ENCODE data around the gene RGS6.
A peak's percentile ranks its signal among the peaks of the same experiment; 100 is the strongest.

The RGS6 gene

GRCh38 chr14:72215080-72215479 lies 282.9 kb downstream of the RGS6 start:
- POLR2A ChIA-PET: no interaction called here
- 92% methylated on average over 2 of the region's 2 CpGs for WGBS (ENCODE audit: insufficient coverage)
- DNase-seq: no peak
- H3K36me3 ChIP-seq (ENCODE audit: control insufficient read depth in 4 of 4, insufficient read depth in 4 of 4, low read length in 3 of 4): no peaks in the 10 kb centered on the region
- H3K4me3 ChIP-seq (ENCODE audit: control insufficient read depth in 1 of 7, extremely low read depth in 1 of 7, insufficient read depth in 4 of 7, low read depth in 2 of 7, low read length in 6 of 7): no peak overlapping the region
- no peak overlapping the region for H3K27ac ChIP-seq (ENCODE audit: insufficient read depth in 1 of 2, low read depth in 1 of 2, low read length in 2 of 2, poor library complexity in 1 of 2, severe bottlenecking in 2 of 2)
- H3K27me3 ChIP-seq (replicated peaks in 2 of 5; ENCODE audit: control insufficient read depth in 4 of 5, insufficient read depth in 5 of 5, low read length in 4 of 5): no peaks in the 10 kb centered on the region
- CTCF ChIA-PET: no interaction called here
- H3K9me3 ChIP-seq (ENCODE audit: control extremely low read depth in 1 of 5, control insufficient read depth in 4 of 5, insufficient read depth in 2 of 5, low read depth in 1 of 5, low read length in 4 of 5): peaks cover 0 to 7% (median 1%) of the 10 kb centered on the region in 5 experiments
- H3K4me1 ChIP-seq (ENCODE audit: control extremely low read depth in 1 of 4, control insufficient read depth in 4 of 4, insufficient read depth in 4 of 4, low read length in 3 of 4): no peaks in the 10 kb centered on the region

GRCh38 chr14:72217135-72217534 lies 284.9 kb downstream of the RGS6 start:
- peaks cover 5 to 20% (median 6%) of the 10 kb centered on the region in 5 experiments for H3K9me3 ChIP-seq (ENCODE audit: control extremely low read depth in 1 of 5, control insufficient read depth in 4 of 5, insufficient read depth in 2 of 5, low read depth in 1 of 5, low read length in 4 of 5)
- no peaks in the 10 kb centered on the region for H3K36me3 ChIP-seq (ENCODE audit: control insufficient read depth in 4 of 4, insufficient read depth in 4 of 4, low read length in 3 of 4)
- H3K27ac ChIP-seq (ENCODE audit: insufficient read depth in 1 of 2, low read depth in 1 of 2, low read length in 2 of 2, poor library complexity in 1 of 2, severe bottlenecking in 2 of 2): no peak overlapping the region
- POLR2A ChIA-PET: no interaction called here
- WGBS (ENCODE audit: insufficient coverage): 100% methylated on average over 1 of the region's 1 CpG
- DNase-seq: no peak
- no peaks in the 10 kb centered on the region for H3K4me1 ChIP-seq (ENCODE audit: control extremely low read depth in 1 of 4, control insufficient read depth in 4 of 4, insufficient read depth in 4 of 4, low read length in 3 of 4)
- CTCF ChIA-PET: interaction anchor here (1.3 kb wide), 1 partner anchor 19 kb away, joined by 3 read pairs; no protein-coding TSS in a partner anchor
- H3K4me3 ChIP-seq (ENCODE audit: control insufficient read depth in 1 of 7, extremely low read depth in 1 of 7, insufficient read depth in 4 of 7, low read depth in 2 of 7, low read length in 6 of 7): no peak overlapping the region
- H3K27me3 ChIP-seq (replicated peaks in 2 of 5; ENCODE audit: control insufficient read depth in 4 of 5, insufficient read depth in 5 of 5, low read length in 4 of 5): no peaks in the 10 kb centered on the region

DNA sequence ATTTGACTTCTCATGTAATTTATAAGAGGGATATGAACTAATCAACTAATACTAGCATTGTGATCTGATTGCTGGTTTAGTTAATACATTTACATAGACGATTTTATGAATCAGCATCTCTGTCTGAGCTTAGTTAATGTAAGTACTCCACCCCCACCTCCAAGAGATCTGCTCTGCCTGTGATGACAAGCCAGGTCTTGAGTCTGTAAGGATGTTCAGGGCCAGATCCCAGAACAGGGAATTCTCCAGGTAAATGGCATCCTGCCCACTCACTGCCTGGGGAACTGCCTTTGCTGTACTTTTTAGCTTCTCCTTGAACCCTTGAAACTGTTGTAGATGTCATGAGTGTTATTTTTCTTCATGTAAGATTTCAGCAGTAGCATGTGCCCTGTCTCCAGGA lies 289.8 kb downstream of the RGS6 start:
- H3K9me3 ChIP-seq (ENCODE audit: control extremely low read depth in 1 of 5, control insufficient read depth in 4 of 5, insufficient read depth in 2 of 5, low read depth in 1 of 5, low read length in 4 of 5): peaks cover 4 to 20% (median 5%) of the 10 kb centered on the region in 5 experiments
- DNase-seq: no peak

GRCh38 chr14:72236629-72237028 lies 304.4 kb downstream of the RGS6 start:
- Histone ChIP-seq H3K27me3 (replicated peaks in 2 of 5; ENCODE audit: control insufficient read depth in 4 of 5, insufficient read depth in 5 of 5, low read length in 4 of 5) (peaks cover 0 to 2% (median 0%) of the 10 kb centered on the region in 5 experiments), H3K9me3 (ENCODE audit: control extremely low read depth in 1 of 5, control insufficient read depth in 4 of 5, insufficient read depth in 2 of 5, low read depth in 1 of 5, low read length in 4 of 5) (no peaks in the 10 kb centered on the region), H3K4me3 (ENCODE audit: control insufficient read depth in 1 of 7, extremely low read depth in 1 of 7, insufficient read depth in 4 of 7, low read depth in 2 of 7, low read length in 6 of 7) (no peak overlapping the region), H3K36me3 (ENCODE audit: control insufficient read depth in 4 of 4, insufficient read depth in 4 of 4, low read length in 3 of 4) (no peaks in the 10 kb centered on the region), H3K27ac (ENCODE audit: insufficient read depth in 1 of 2, low read depth in 1 of 2, low read length in 2 of 2, poor library complexity in 1 of 2, severe bottlenecking in 2 of 2) (no peak overlapping the region), H3K4me1 (ENCODE audit: control extremely low read depth in 1 of 4, control insufficient read depth in 4 of 4, insufficient read depth in 4 of 4, low read length in 3 of 4) (no peaks in the 10 kb centered on the region)
- DNase-seq: no peak
- ChIA-PET CTCF (no interaction called here), POLR2A (no interaction called here)
- 90% methylated on average over 14 of the region's 22 CpGs for WGBS (ENCODE audit: insufficient coverage)

More for the DNA sequence above, 289.8 kb downstream of the RGS6 start:
- Histone ChIP-seq H3K27me3 (replicated peaks in 2 of 5; ENCODE audit: control insufficient read depth in 4 of 5, insufficient read depth in 5 of 5, low read length in 4 of 5) (no peaks in the 10 kb centered on the region), H3K4me3 (ENCODE audit: control insufficient read depth in 1 of 7, extremely low read depth in 1 of 7, insufficient read depth in 4 of 7, low read depth in 2 of 7, low read length in 6 of 7) (no peak overlapping the region), H3K27ac (ENCODE audit: insufficient read depth in 1 of 2, low read depth in 1 of 2, low read length in 2 of 2, poor library complexity in 1 of 2, severe bottlenecking in 2 of 2) (no peak overlapping the region), H3K36me3 (ENCODE audit: control insufficient read depth in 4 of 4, insufficient read depth in 4 of 4, low read length in 3 of 4) (no peaks in the 10 kb centered on the region), H3K4me1 (ENCODE audit: control extremely low read depth in 1 of 4, control insufficient read depth in 4 of 4, insufficient read depth in 4 of 4, low read length in 3 of 4) (no peaks in the 10 kb centered on the region)
- no CpG with 5 or more reads among the region's 1 CpG for WGBS (ENCODE audit: insufficient coverage)
- ChIA-PET CTCF (no interaction called here), POLR2A (no interaction called here)

DNA sequence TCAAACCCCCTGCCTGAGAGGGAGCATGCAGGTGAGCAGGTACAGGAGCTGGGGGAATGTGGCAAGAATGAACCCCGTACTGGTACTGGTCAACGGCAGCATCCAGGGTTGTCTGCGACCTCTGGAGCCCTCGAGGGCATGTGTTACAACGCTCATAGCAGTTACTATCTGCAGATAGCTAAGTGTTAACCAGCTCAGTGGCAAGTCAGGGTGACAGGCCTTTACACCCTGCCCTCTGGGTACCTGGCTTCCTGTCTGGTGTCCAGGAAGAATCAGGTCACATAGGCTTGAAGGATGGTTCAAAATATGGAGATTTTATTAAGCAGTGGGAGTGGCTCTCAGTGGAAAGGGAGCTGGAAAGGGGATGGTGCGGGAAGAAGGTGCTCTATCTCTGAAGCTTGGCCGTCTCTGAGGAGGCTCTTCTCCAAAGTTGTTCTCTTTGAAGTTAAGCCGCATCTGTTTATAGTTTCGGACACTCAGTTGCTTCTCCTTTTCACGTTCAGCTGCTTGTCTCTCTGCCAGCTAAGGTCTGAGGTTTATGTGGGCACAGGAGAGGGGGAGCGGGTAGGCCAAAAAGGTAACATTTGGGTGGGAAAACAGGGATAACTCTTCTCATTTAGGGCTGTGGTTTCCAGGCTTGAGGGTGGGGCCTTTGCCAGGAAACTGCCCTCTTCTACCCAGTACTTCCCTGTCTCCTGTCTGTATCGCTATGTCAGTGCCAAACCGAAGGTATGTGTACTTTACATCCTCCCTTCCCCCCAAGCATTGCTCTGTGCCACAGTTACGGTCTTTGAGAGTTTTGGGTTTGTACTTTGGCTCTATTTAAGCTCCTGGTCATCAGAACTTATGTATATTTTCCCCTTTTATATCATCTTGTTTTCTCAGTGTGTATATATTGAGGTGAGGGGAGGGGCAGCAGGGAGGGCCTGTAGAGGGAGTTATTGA lies 305.8 kb downstream of the RGS6 start:
- H3K4me3 ChIP-seq (ENCODE audit: control insufficient read depth in 1 of 7, extremely low read depth in 1 of 7, insufficient read depth in 4 of 7, low read depth in 2 of 7, low read length in 6 of 7): no peak overlapping the region
- ChIA-PET CTCF (no interaction called here), POLR2A (no interaction called here)
- H3K36me3 ChIP-seq (ENCODE audit: control insufficient read depth in 4 of 4, insufficient read depth in 4 of 4, low read length in 3 of 4): no peaks in the 10 kb centered on the region
- H3K27me3 ChIP-seq (replicated peaks in 2 of 5; ENCODE audit: control insufficient read depth in 4 of 5, insufficient read depth in 5 of 5, low read length in 4 of 5): peaks cover 0 to 2% (median 0%) of the 10 kb centered on the region in 5 experiments
- WGBS (ENCODE audit: insufficient coverage): 83% methylated on average over 9 of the region's 14 CpGs
- peaks cover 0 to 2% (median 0%) of the 10 kb centered on the region in 4 experiments for H3K4me1 ChIP-seq (ENCODE audit: control extremely low read depth in 1 of 4, control insufficient read depth in 4 of 4, insufficient read depth in 4 of 4, low read length in 3 of 4)
- no peaks in the 10 kb centered on the region for H3K9me3 ChIP-seq (ENCODE audit: control extremely low read depth in 1 of 5, control insufficient read depth in 4 of 5, insufficient read depth in 2 of 5, low read depth in 1 of 5, low read length in 4 of 5)
- DNase-seq: peak in 2 of 3 donors; percentile 1 to 17
- no peak overlapping the region for H3K27ac ChIP-seq (ENCODE audit: insufficient read depth in 1 of 2, low read depth in 1 of 2, low read length in 2 of 2, poor library complexity in 1 of 2, severe bottlenecking in 2 of 2)

GRCh38 chr14:72243309-72244293 lies 311.4 kb downstream of the RGS6 start:
- Histone ChIP-seq H3K9me3 (ENCODE audit: control extremely low read depth in 1 of 5, control insufficient read depth in 4 of 5, insufficient read depth in 2 of 5, low read depth in 1 of 5, low read length in 4 of 5) (peaks cover 0 to 9% (median 2%) of the 10 kb centered on the region in 5 experiments), H3K36me3 (ENCODE audit: control insufficient read depth in 4 of 4, insufficient read depth in 4 of 4, low read length in 3 of 4) (no peaks in the 10 kb centered on the region), H3K27me3 (replicated peaks in 2 of 5; ENCODE audit: control insufficient read depth in 4 of 5, insufficient read depth in 5 of 5, low read length in 4 of 5) (no peaks in the 10 kb centered on the region), H3K27ac (ENCODE audit: insufficient read depth in 1 of 2, low read depth in 1 of 2, low read length in 2 of 2, poor library complexity in 1 of 2, severe bottlenecking in 2 of 2) (no peak overlapping the region), H3K4me3 (ENCODE audit: control insufficient read depth in 1 of 7, extremely low read depth in 1 of 7, insufficient read depth in 4 of 7, low read depth in 2 of 7, low read length in 6 of 7) (no peak overlapping the region), H3K4me1 (ENCODE audit: control extremely low read depth in 1 of 4, control insufficient read depth in 4 of 4, insufficient read depth in 4 of 4, low read length in 3 of 4) (peaks cover 0 to 2% (median 0%) of the 10 kb centered on the region in 4 experiments)
- no peak for DNase-seq
- ChIA-PET POLR2A (no interaction called here), CTCF (interaction anchor here (0.7 to 1.3 kb wide), 2 partner anchors 17 to 152 kb away, joined by 3 to 4 read pairs; no protein-coding TSS in a partner anchor)
- WGBS (ENCODE audit: insufficient coverage): 87% methylated on average over 3 of the region's 5 CpGs
